GM21576 (cell line): ENCODE measurements around the gene ZNF524.

ENCODE experiments used
- ATAC-seq: cut with Tn5 transposase; IDR thresholded peaks from one replicate; pipeline ENCODE4 v1.9.1; 2021; ENCODE audit warnings: mild to moderate bottlenecking, moderate library complexity; ENCODE audit not compliant: unreplicated experiment

The ZNF524 gene

DNA sequence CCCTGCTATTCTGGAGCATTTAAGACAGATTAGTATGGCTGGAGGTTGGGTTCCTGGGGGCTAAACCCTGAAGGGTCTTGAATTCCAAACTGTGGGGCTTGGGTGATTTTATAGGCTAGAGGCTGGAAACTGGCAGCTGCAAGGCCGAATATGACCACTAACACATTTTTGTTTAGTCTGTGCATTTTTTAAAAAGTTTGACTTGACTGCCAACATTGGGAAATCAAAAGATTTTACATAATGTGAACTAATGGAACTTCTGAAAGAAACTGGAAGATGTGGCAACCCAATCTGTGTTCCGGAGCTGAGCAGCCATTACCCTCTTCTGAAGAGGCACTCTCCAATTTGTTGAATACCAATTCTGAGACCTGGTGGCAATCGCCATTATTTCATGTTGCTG, 19.2 kb downstream of the ZNF524 start:
- ATAC-seq = no peak

DNA sequence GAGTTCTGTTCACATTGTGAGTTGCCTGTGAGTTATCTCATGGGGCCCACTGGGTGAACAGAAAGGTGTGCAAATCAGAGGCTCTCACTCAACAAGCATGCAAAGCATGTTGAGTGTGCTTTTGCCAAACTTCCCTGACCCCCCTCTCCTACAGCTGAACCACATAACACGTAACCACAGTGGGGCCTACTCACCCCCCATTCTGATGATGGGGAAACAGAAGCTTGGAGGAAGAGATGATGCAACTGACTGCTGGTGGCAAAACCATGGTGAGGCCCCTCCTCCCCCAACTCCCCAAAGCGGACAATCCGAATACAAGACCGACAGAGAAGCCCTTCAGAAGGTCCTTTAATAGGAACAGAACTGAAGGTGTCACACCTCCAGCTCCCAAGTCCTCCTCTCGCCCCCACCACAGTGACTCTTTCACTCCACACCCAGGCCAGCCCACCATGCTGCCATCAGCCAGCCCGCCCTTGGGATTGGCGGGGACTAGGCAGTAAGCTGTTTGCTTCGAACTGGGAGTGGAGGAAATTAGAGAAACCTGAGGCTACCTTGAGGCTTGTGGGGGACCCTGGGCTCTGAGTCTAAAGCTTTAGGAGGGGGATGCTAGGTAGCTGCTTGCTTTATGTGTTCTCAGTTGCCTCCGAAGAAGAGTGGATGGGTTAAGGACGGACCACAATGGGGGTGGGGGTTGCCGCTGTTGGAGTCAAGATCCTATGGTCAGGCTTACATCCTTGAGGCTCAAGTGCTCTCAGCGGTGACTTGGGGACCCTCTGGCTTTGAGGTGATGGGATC, 20.5 kb downstream of the ZNF524 start:
- ATAC-seq = no peak

DNA sequence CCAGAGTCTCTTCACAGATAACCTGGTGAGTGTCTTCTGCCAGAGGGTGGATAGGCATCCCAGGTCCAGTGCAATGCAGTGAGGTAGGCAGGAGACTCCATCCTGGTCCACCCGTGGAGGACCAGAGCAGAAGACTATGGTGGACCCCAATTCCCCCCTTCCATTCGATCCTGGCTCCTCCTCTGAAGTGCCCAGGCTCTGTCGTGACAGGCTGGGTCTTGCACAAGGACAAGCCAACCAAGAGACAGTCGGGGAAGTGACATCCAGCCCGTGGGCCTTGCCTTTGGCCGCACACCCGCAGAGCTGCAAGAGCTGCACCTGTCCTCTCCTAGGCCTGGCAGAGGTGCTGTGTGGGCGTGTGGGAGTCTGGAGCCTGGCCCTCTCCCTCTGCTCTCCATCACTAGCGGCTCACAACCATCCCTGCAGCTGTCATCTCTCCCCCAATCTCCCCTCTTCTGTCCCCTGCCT, 21.2 kb downstream of the ZNF524 start:
- ATAC-seq = no peak

DNA sequence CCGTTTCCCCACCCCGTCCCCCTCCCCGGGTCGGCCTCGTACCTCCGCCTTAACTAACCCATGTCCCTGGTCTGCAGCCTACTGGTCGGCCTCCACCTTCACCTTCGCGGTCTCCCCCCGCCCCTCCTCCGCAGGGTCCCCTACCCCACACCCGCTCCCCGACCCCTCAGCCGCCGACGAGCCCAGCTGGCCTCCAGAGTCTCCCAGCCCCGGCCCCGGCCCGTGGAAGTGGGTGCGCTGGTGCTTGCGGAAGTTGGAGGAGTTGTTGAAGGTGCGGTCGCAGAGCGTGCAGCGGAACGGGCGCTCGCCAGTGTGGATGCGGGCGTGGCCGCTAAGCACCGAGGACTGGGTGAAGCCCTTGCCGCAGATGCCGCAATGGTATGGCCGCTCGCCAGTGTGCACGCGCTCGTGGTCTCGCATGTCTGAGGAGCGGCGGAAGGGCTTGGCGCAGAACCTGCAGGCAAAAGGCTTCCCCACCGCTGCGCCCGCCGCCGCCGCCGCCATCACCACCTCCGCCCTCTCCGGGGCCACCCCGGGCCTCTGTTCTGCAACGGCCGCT, 21.7 kb downstream of the ZNF524 start:
- no peak for ATAC-seq

DNA sequence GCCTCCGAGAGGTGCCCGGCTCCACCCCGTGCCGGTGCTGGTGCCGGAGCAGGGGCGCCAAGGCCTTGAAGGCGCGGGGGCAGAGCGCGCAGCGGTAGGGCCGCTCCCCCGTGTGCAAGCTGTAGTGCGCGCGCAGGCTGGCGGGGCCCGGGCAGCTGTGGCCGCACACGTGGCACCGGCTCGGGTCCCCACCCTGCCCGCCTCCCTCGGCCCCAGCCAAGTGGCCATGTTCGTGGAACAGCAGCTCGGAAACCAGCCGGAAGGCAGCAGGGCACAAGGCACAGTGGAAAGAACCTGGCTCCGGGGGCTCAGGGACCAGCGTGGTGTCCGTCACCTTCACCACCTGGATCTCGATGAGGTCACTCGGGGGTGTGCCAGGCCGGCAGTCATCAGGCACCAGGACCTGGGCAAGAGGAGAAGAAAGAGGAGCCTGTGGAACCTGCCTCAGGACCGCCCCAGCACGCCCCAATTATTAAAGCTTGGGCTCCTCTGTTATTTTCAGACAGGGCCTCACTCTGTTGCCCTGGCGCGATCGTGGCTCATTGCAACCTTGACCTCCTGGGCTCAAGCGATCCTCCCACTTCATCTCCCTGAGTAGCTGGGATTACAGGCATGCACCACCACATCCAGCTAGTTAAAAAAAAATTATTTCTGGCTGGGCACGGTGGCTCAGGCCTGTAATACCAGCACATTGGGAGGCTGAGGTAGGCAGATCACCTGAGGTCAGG, 22.3 kb downstream of the ZNF524 start:
- no peak for ATAC-seq

DNA sequence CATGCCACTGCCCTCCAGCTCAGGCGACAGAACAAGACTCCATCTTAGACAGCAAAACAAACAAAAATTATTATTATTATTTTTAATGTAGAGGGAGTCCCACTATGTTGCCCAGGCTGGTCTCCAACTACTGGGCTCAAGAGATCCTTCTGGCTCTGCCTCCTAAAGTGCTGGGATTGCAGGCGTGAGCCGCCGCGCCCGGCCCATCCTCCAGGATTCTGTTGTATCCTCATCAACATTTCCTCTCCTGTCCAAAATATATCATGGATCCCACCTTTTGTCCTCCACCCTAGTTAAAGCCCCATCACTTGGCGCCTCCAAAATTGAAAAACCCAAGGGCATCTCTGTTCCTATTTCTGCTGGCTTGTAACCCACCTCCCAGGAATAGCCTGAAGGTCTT, 23.0 kb downstream of the ZNF524 start:
- no peak for ATAC-seq

DNA sequence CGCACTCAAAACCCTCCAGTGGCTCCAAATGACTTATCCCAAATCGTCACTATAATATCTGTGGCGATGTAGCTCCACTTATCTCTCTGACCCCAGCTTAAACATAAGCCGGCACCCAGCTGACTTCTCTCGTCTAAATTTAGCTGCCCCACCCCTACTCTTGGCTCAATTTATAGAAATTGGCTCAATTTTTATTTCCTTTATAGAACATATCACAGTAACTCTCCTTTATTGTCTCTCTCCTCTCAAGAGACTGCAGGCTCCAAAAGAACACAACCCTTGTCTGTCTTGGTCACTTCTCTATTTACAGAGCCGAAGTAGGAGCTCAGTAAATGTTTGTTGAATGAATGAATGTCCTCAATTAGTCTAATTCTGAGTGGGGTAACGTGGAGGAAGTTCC, 23.5 kb downstream of the ZNF524 start:
- ATAC-seq = no peak

DNA sequence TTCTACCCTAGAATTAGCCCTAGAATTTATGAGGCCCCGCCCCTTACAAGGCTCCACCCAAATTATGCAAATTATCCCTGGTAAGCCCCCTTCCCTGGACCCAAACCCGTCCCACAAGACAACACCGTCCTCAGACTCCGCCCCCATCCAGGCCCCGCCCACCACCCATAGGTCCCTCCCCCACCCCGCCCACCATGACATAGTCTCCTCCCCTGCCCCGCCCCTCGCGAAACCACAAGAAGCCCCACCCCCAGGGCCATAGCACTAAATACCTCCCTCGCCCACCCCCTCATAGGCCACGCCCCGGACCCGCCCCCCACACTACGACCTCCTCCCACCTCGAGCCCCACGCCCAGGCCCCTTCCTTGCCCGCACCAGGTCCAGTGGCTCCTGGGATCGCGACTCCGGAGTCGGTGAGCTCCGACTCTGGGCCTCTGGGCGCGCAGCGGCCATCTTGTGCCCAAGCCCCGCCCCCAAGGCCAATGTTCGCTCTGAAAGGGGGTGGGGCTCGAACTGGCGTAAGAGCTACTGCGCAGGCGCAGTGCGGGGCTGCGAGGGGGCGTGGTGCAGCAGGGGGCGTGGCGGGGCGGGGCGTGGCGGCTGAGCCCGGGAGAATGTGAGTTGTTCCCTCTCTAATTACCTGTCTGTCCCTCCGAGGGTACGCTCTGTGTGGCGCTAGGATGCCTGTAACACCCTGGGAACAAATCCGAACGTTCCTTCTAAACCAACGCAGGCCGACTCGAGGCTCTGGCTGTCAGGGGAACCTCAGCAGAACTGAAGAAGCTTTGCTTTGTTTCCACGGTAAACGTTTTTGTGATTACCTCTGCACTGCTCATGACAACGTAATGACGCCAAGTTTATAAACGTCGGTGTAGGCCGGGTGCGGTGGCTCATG, 24.3 kb downstream of the ZNF524 start, which contains the start of gene ZNF784:
Gene ZNF784 (minus strand): TSS at position 458 of the 895 bp plus-strand sequence. CDS start 5 bp downstream, at position 453.
- ATAC-seq = peak; percentile 68

DNA sequence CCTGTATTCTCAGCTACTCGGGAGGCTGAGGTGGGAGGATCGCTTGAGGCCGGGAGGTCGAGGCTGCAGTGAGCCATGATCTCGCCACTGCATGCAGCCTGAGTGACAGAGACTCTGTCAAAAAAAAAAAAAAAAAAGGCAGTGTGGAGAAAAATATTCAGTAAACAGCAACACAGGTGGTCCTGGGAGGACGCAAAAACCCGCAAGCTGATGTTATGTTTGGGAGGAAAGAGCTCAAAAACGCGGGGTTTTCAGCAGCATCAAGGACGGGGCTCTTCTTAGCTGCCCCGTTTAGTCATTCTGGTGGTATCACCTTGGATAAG, 24.9 kb downstream of the ZNF524 start:
- no peak for ATAC-seq

DNA sequence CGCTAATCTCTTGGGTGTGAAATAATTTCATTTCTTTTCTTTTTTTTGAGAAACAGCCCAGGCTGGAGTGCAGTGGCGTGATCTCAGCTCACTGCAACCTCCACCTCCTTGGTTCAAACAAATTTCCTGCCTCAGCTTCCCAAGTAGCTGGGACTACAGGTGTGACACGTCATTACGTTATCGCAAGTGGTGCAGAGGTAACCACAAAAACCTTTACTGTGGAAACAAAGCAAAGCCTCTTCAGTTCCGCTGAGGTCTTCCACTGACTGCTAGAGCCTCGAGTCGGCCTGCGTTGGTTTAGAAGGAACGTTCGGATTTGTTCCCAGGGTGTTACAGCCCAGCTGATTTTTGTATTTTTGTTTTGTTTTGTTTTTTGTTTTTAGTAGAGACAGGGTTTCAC, 26.3 kb downstream of the ZNF524 start:
- no peak for ATAC-seq

DNA sequence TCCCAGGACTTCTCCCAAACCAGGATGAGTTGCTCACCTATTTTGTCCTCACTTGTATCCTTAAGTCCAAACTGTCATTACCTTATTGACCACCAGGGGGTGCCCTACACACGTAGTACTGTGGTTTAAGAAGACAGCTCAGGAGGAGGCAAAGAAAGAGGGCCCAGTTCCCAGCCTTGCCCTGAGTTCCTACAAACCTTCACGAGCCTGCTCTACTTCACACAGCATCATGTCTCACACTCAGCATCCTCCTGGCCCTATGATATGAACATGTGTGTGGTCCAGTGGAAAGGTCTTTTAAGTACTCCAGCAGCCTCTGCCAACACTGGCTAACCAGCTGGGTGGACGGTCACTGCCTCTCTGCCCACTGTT, 32.4 kb downstream of the ZNF524 start:
- ATAC-seq = no peak

DNA sequence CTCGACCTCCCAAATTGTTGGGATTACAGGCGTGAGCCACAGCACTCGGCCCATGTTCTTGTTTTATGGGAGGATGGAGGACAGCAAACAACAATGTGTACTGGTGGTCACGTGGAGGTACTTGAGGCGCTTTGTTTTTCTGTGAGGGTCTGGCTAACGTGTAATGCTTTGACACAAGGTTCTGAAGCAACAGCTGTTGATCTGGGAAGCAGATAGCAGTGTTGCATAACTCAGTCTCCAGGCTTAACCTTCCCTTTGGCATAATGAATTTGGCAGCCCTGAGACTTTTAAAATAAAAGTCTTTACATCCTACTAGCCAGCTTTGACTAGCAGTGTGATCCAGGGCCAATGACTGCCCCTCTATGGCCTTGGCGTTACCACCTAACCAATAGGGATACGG, 33.8 kb downstream of the ZNF524 start:
- ATAC-seq = no peak

DNA sequence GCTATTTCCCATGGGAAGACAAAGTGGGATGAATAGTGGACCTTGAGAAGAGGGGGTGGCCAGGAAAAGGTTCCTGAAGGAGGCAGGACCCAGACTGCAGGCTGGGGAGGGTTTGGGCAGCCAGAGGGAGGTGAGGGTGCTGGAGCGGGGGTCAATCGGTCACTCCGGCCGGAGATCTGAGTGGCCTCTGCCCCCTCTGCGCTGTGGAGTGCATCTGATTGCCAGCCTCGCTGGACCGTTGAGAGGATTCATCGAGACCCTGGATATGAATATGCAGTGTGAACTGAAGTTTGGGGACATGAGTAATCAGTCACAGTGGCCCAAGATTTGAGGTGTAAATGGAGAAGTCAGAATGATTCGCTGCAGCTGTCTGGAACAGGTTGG, 35.2 kb downstream of the ZNF524 start:
- ATAC-seq = no peak

DNA sequence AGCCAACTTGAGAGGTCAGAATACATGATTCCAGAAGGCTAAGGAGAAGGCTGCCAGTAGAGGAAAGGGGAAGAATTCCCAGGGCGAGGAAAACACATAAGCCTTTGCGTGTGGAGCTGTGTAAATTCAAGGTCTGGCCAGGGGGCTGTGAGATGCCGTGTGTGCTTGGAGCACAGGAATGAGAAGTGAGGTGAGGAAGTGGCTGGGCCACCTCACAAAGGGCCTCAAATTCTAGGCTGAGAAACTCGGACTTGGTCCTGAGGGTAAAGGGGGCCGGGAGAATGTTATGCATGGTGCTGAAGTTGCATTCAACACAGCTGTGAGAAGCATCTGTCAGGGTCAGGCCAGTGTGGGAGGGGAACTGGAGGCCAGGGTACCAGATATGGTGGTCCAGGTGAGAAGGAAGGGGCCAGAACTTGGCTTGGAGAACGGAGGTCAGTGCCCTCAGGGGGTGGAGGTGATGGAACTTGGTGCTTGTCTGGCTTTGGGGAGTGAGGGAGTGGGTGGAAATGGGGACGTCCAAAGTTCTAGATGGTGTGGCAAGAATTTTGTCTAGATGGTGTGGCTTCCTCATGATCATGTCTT, 35.9 kb downstream of the ZNF524 start:
- ATAC-seq = no peak

DNA sequence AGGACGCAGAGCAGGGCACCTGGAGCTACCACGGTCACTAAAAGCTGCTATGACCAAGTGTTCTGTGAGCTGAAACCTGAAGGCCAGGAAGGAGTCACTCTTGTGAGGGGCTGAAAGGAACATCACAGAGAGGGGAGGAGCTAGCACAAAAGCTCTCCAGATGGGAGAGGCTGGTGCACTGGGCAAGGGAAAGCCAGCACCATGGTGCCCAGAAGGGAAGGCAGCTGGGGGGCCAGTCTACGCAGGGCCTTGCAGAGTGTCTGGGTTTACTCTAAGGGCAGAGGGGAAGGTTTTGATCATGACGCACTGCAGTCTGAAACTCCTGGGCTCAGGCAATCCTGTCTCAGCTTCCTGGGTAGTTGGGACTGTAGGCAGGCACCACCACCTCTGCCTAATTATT, 36.6 kb downstream of the ZNF524 start:
- no peak for ATAC-seq

DNA sequence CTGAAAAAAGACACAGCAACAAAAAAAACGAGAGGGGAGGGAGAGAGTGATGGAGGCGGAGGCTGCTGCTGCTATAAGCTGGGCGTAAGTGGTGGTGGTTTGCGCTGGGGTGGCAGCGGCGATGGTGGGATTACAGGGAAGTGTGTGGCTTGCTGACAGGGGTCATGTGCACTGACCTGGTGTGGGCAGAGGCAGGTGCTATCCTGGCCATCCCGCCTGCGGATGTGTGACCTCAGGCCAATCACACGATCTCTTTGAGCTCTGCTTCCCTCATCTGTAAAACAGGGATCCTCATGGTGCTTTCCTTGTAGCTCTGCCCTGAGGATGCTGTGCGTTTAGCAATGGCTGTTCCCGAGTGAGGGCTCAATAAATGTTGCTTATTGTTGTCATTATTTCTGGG, 37.4 kb downstream of the ZNF524 start:
- ATAC-seq = no peak

DNA sequence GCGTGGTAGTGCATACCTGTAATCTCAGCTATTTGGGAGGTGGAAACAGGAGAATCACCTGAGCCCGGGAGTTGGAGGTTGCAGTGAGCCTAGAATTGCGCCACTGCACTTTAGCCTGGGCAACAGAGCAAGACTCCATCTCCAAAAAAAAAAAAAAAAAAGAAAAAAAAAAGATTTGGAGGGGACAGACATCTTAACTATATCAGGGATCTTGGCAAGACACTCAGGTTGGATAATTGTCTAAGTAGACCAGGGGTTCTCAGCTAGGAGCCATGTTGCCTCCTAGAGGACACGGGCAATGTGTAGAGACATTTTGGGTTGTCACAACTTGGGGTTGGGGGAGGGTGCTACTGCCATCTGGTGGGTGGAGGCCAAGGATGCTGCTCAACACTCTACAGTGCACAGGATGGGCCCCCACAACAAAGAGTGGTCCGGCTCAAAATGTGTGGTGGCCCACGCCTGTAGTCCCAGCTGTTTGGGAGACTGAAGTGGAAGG, 38.8 kb downstream of the ZNF524 start:
- no peak for ATAC-seq

DNA sequence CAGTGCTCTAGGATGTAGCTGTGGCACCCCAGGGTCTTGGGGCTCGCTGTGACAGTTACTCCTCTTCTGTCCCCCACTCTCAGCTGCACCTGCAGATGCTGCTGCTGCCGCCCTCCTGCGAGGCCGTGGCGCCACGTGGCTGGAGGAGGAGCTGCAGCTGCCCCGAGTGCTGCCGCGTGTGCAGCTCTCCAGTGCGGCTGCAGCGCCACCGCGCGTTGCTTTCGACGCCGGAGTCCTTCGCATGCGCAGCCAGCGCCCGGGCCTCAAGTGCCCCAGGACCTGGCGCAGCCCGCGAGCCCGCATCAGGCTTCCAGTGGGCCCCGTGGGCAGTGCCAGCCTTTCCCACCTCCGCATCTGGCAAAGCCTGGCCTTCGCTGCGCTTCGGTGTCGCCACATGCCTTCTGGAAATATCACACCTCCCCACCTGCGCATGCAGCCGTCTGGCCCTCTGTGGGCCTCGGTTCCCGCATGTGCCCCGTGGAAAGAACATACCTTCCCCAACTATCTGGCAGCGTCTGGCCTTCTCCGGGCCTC, 40.0 kb downstream of the ZNF524 start:
- no peak for ATAC-seq

DNA sequence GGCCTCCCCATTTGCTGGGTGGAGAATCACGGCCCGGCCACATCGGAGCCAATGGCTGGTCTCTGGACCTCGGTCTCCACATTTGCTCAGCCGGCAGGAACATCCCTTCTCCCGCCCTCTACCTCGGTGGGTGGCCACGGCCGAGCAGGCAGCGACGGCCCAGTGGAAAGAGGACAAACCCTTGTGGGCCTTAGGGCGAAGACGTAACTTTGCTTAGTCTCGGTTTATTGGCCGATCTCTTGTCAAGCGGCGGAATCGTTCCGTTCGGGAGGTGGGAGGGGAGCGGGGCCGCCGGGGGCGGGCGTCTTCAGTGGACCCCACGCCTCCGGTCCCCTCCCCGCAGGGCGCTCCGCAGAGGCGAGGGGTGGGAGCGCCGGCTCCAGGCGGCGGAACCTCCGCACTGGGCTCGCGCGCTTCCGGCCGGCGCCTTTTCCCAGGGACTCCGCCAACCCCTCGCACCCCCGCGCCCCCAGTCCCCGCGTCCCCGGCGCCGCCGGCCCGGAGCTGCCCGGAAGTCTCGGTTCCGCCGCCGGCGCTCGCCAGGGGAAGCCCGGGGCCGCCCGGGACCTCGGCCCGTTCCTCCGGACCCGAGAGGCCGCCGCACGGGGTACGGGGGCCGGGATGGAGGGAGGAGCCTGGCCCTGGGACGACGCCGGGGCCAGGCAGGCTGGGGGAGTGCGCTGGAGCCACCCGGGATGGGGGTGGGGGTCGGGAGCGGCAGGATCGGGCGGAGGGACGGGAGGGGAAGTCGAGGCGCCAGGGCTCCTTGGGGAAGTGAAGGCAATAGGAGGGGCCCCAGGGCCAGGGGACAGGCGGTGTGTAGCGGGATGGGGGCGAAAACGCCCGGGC, 40.7 kb downstream of the ZNF524 start, which contains the start of gene ZNF580:
Gene ZNF580 (plus strand): TSS at position 426 of the 849 bp plus-strand sequence. CDS start 1,507 bp downstream, outside the sequence.
- no peak for ATAC-seq
